Subcutaneous abdominal adipose tissue (tissue), 5 donors: ENCODE measurements around the gene ATP8B3.

Experiments used
- H3K27ac ChIP-seq: one replicate; pipeline ENCODE4 v1.7.0; 2013; ENCODE audit warnings: low read depth, mild to moderate bottlenecking, inconsistent platforms, low read length, moderate library complexity
- H3K27me3 ChIP-seq, 5 donors: one replicate each; pipeline ENCODE4 v1.7.0; 2013; ENCODE audit warnings: low read length in 5 of 5, inconsistent platforms in 1 of 5; ENCODE audit not compliant: control insufficient read depth in 5 of 5, insufficient read depth in 4 of 5
- H3K36me3 ChIP-seq, 5 donors: one replicate each; pipeline ENCODE4 v1.7.0; 2013; ENCODE audit warnings: low read length in 5 of 5; ENCODE audit not compliant: control insufficient read depth in 5 of 5, insufficient read depth in 5 of 5
- H3K4me1 ChIP-seq, 5 donors: one replicate each; pipeline ENCODE4 v1.7.0; 2013; ENCODE audit warnings: low read length in 5 of 5, mild to moderate bottlenecking in 3 of 5, moderate library complexity in 1 of 5; ENCODE audit not compliant: control insufficient read depth in 5 of 5, insufficient read depth in 5 of 5
- H3K4me3 ChIP-seq, 5 donors: one replicate each; pipeline ENCODE4 v1.7.0; 2013; ENCODE audit warnings: low read length in 5 of 5, low read depth in 1 of 5
- H3K9ac ChIP-seq, 5 donors: one replicate each; pipeline ENCODE4 v1.7.0; 2013; ENCODE audit warnings: low read length in 5 of 5, mild to moderate bottlenecking in 4 of 5, moderate library complexity in 3 of 5
- H3K9me3 ChIP-seq, 5 donors: one replicate each; pipeline ENCODE4 v1.7.0; 2013; ENCODE audit warnings: low read length in 5 of 5; ENCODE audit not compliant: control insufficient read depth in 5 of 5
- donor health status: healthy.
- donor health status: healthy.
- donor health status: healthy.
- donor health status: healthy.
- donor health status: healthy.

ATP8B3 gene

DNA sequence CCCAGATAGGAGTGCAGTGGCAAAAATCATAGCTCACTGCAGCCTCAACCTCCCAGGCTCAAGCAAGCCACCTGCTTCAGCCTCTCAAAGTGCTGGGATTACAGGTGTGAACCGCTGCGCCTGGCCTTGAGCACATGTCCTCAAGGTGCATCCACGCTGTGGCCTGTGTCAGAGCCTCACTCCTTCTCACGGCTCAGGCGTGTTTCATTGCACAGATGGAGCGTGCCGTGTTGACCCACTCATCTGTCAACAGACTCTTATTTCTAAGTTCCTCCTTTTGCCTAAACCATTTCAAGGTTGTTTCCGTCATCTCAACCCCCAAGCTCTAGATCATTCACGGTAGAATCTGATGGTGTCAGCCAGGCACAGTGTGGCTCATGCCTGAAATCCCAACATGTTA, 28.2 kb downstream of the ATP8B3 start:
- H3K9ac ChIP-seq: no peak overlapping the region
- peaks cover 0 to 3% (median 0%) of the 10 kb centered on the region in 5 donors for H3K4me1 ChIP-seq
- no peak overlapping the region for H3K4me3 ChIP-seq
- H3K27ac ChIP-seq: no peak overlapping the region
- peaks cover 17 to 61% (median 44%) of the 10 kb centered on the region in 5 donors for H3K27me3 ChIP-seq
- H3K36me3 ChIP-seq: no peaks in the 10 kb centered on the region
- H3K9me3 ChIP-seq: peaks cover 8 to 16% (median 11%) of the 10 kb centered on the region in 5 donors

DNA sequence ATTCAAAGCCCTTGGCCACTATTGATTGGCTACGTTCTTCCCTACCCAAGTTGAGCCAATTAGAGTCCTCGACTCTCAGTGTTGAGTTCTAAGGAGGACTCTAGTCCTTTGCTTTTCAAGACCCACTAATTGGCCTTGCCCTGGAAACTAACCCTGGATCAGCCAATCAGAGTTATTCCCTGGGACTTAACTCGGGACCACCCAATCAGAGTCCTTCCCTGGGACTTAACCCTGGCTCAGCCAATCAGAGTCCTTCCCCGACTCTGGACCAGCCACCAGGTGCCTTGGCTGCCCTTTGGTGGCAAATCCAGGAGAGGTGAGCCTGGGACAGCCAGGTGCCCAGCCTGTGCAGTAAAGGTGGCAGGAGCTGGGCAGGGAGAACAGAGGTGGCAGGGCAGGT, 28.7 kb downstream of the ATP8B3 start:
- H3K4me3 ChIP-seq: no peak overlapping the region
- H3K9ac ChIP-seq: no peak overlapping the region
- H3K4me1 ChIP-seq: no peaks in the 10 kb centered on the region
- no peaks in the 10 kb centered on the region for H3K36me3 ChIP-seq
- H3K27me3 ChIP-seq: peaks cover 19 to 61% (median 42%) of the 10 kb centered on the region in 5 donors
- H3K27ac ChIP-seq: no peak overlapping the region
- peaks cover 8 to 16% (median 11%) of the 10 kb centered on the region in 5 donors for H3K9me3 ChIP-seq

DNA sequence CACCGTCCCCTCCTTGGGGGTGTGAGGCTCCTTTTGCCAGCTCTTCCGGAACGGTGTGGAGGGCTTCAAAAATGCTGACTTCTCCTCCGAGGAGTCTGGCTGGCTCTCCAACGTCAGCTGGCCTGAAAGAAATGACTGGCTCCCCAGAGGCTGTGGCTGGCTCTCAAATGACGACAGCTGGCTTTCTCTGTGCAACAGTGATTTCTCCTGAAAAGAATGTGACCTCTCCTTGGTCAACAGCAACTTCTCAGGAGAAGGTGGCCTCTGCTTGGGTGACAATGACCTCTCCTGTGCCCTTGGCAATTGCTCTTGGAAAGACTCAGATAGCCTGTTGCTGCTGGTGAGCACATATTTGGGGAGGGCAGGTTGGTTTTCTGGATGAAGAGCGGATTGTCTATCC, 29.6 kb downstream of the ATP8B3 start:
- Histone ChIP-seq H3K36me3 (no peaks in the 10 kb centered on the region), H3K4me3 (no peak overlapping the region), H3K27me3 (peaks cover 23 to 59% (median 43%) of the 10 kb centered on the region in 5 donors)

DNA sequence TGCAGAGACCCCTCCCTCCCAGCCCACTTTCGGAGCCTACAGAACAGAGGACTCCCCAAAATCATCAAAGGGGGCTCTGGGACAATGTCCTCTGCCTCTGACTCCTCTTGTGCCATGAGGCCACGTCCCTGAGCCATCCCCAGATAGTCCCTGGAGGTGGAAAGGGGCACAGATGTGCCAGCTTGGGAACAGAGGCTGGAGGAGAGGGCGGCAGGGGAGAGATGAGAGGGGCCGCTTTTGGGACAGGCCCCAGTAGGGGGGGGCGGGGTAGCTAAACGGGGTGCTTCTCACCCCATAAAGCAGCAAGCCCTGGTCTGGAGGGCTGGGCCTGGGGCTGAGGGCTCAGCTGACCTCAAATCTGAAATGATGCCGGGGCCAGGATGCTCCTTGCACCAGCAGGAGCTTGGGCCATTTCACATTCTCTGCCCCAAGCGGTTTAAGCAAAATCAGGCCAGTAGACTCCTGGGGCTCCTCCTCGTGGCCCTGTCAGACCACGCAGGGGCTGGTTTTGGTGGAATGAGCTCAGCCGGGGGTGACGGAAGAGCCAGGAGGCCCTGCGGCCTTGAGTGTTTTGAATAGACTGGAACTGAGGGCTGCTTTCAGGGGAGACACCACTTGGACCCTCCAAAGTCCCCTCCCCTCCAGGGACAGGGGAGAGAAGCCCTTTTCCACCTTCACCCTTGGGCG, 31.7 kb downstream of the ATP8B3 start:
- Histone ChIP-seq H3K4me3 (no peak overlapping the region), H3K9ac (no peak overlapping the region), H3K36me3 (no peaks in the 10 kb centered on the region), H3K27me3 (peaks cover 30 to 72% (median 55%) of the 10 kb centered on the region in 5 donors), H3K27ac (no peak overlapping the region), H3K9me3 (peaks cover 8 to 16% (median 11%) of the 10 kb centered on the region in 5 donors), H3K4me1 (no peaks in the 10 kb centered on the region)

More for the DNA sequence above, 29.6 kb downstream of the ATP8B3 start:
- Histone ChIP-seq H3K4me1 (no peaks in the 10 kb centered on the region), H3K9me3 (peaks cover 8 to 16% (median 11%) of the 10 kb centered on the region in 5 donors), H3K9ac (no peak overlapping the region), H3K27ac (no peak overlapping the region)

DNA sequence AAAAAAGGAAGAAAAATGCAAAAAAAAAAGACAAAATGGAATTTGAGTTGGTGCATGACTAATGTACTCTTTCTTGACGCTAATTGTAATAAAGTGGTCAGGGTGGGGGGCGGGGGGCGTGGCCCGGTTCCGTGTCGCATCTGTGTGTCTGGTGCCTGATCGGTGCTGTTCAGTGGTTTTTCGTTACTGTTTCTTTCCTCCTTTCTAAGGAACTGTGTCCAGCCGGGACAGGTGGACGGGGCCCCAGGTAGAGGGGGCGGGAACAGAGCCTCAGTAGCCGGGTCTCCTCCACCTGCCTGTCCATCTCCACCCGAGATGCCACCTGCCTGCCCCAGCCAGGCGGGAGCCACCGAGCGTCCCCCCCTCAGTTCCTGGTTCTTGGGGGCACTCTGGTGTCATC, 32.5 kb downstream of the ATP8B3 start:
- peaks cover 32 to 72% (median 56%) of the 10 kb centered on the region in 5 donors for H3K27me3 ChIP-seq

DNA sequence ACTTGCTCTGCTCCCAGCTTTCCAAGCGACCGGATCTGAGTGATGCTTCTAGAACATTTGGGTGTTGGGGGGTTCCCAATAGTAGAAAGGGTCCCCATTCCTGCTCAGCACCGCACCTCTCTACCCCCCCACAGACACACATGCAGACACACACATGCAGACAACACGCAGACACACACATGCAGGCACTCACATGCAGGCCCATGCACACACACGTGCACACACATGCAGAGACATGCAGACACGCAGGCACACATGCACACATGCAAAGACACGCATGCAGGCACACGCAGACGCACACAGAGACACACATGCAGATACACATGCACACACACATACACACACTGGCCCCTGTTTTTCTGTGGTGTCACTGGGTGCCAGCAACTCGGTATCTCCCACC, 34.9 kb downstream of the ATP8B3 start:
- Histone ChIP-seq H3K27ac (no peak overlapping the region), H3K36me3 (no peaks in the 10 kb centered on the region), H3K4me3 (no peak overlapping the region), H3K4me1 (no peaks in the 10 kb centered on the region), H3K9me3 (peaks cover 7 to 16% (median 11%) of the 10 kb centered on the region in 5 donors), H3K27me3 (peaks cover 34 to 73% (median 60%) of the 10 kb centered on the region in 5 donors), H3K9ac (no peak overlapping the region)

More for the DNA sequence above, 32.5 kb downstream of the ATP8B3 start:
- no peak overlapping the region for H3K9ac ChIP-seq
- no peaks in the 10 kb centered on the region for H3K36me3 ChIP-seq
- no peaks in the 10 kb centered on the region for H3K4me1 ChIP-seq
- peaks cover 8 to 22% (median 14%) of the 10 kb centered on the region in 5 donors for H3K9me3 ChIP-seq
- no peak overlapping the region for H3K27ac ChIP-seq
- H3K4me3 ChIP-seq: no peak overlapping the region

DNA sequence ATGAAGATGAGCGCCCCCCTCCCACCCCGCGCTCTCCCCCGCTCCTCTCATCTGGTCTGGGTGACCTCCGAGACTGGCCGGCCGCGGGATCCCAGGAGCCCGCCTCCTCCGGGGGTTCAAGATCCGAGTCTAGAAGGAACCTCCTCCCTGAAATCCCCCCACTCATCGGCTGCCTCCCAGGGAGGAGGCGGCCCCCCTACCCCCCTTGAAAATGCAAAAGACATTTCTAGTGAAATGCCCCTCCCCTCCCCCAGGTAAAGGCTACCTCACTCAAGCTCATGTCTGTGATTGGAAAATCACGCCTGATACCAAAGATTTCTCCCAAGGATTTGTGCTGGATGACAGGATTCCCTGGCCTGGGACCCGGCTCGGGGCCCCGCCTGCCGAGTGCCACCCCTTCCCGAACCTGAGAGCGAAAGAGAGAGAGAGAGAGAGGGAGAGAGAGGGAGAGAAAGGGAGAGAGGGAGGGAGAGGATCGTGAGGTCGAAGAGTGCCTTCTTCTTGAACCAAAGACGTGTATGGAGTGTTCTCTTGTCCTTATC, 35.4 kb downstream of the ATP8B3 start:
- Histone ChIP-seq H3K27me3 (peaks cover 34 to 73% (median 59%) of the 10 kb centered on the region in 5 donors), H3K4me1 (no peaks in the 10 kb centered on the region)

DNA sequence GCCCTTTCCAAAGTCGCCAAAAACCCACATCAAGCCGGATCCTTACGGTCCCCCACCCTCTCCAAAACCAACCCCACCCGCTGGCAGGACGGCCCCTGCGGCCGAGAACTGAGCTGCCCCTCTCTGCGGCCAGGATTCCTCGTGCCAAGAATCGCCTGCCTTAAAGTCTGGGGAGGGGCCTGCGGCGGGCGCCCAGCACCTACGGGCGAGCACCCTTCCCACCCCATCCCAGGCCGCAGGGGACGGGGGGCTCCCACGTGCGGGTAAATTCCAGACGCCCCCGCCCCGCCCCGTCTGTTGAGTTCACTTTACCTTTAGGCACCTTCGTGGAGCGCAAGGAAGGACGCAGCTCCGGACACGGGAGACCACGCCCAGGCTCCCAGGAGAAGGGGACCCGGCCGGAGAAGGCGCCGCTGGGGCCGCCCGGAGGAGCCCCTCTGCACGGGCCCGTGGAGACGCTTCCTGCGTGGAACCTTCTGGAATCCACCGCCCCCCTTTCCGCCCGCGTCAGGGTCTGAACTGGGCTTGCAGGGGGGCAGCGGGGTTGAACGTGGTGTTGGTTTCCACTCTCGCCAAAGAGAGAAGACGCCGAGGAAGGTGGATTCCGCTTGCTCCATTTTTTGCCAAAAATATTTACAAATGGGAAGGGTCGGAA, 36.0 kb downstream of the ATP8B3 start:
- Histone ChIP-seq H3K27ac (no peak overlapping the region), H3K4me1 (no peaks in the 10 kb centered on the region), H3K9me3 (peaks cover 4 to 15% (median 10%) of the 10 kb centered on the region in 5 donors), H3K27me3 (peaks cover 34 to 72% (median 57%) of the 10 kb centered on the region in 5 donors), H3K9ac (no peak overlapping the region), H3K36me3 (no peaks in the 10 kb centered on the region), H3K4me3 (no peak overlapping the region)

More for the DNA sequence above, 35.4 kb downstream of the ATP8B3 start:
- Histone ChIP-seq H3K27ac (no peak overlapping the region), H3K9ac (no peak overlapping the region), H3K36me3 (no peaks in the 10 kb centered on the region), H3K9me3 (peaks cover 2 to 12% (median 7%) of the 10 kb centered on the region in 5 donors), H3K4me3 (no peak overlapping the region)

DNA sequence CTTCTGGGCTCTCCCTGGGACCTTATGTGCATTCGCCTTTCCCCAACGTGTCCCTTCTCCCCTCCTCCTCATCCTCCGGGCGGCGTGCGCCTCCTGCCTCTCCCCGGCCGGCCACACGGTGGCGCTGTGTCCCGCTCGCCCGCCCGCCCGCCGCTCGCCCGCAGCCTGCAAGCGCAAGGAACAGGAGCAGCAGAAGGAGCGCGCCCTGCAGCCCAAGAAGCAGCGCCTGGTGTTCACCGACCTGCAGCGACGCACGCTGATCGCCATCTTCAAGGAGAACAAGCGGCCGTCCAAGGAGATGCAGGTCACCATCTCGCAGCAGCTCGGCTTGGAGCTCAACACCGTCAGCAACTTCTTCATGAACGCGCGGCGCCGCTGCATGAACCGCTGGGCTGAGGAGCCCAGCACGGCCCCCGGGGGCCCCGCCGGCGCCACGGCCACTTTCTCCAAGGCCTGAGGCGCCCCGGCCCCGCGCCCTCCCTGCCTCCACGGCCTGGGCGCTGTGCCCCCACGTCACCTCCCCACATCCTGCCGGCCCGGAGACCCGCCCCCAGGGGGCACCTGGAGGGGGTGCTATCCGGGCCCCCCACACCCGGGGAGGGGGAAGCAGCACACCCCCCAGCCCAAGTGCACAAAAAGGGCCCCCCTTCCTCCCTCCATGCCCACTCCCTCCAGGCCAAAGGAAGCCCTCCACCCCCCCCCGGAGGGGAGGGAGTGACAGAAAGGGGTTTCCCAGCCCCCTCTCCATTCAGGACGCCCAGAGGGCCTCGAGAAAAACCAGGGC, 36.9 kb downstream of the ATP8B3 start:
- Histone ChIP-seq H3K9ac (no peak overlapping the region), H3K27ac (no peak overlapping the region), H3K4me3 (no peak overlapping the region), H3K9me3 (peaks cover 9 to 24% (median 19%) of the 10 kb centered on the region in 5 donors), H3K27me3 (peaks cover 31 to 63% (median 54%) of the 10 kb centered on the region in 5 donors), H3K36me3 (no peaks in the 10 kb centered on the region), H3K4me1 (no peaks in the 10 kb centered on the region)
